ENCODE data around the gene C3orf85. TPM values are rescaled to one million over a fixed set of nuclear protein-coding genes. Genes with fewer than 3 reads are reported as not detected.

Gene C3orf85
- total RNA-seq, 1 donor from 2014 or later, result not detected

DNA sequence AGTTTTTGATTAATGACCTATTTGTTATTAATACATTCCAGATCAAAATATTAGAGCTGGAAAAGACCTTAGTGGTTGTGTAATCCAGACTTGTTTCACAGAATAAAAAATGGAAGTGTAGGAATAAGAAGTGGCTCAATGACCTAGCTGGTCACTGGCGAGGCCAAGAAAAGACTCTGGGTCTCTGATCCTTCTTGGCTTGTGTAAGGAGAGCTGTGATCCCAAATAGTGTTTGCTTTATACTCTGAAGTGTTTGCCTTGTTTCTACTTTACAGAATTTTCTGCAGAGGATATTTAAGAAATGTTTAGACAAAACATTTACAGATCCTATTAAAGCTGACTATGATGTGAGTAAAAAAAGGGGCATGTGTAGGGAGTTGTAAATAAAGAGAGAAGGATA, 7.1 kb downstream of the C3orf85 start:
- no peaks in the 10 kb centered on the region for H3K9me3 ChIP-seq
- H3K4me1 ChIP-seq, result peaks cover 4% of the 10 kb centered on the region
- DNase-seq (no peak), ATAC-seq (peak; percentile 78 to 92)
- no peak overlapping the region for H3K27ac ChIP-seq
- no peak overlapping the region for H3K4me3 ChIP-seq
- intact Hi-C loops (cut with DNase I), result no loop called here
- no peaks in the 10 kb centered on the region for H3K27me3 ChIP-seq (ENCODE audit: low read depth)
- TF ChIP-seq, protein P1, sequence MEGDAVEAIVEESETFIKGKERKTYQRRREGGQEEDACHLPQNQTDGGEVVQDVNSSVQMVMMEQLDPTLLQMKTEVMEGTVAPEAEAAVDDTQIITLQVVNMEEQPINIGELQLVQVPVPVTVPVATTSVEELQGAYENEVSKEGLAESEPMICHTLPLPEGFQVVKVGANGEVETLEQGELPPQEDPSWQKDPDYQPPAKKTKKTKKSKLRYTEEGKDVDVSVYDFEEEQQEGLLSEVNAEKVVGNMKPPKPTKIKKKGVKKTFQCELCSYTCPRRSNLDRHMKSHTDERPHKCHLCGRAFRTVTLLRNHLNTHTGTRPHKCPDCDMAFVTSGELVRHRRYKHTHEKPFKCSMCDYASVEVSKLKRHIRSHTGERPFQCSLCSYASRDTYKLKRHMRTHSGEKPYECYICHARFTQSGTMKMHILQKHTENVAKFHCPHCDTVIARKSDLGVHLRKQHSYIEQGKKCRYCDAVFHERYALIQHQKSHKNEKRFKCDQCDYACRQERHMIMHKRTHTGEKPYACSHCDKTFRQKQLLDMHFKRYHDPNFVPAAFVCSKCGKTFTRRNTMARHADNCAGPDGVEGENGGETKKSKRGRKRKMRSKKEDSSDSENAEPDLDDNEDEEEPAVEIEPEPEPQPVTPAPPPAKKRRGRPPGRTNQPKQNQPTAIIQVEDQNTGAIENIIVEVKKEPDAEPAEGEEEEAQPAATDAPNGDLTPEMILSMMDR (IDR thresholded peaks at IDR 0.05), result no peak
- H3K36me3 ChIP-seq, result no peaks in the 10 kb centered on the region

DNA sequence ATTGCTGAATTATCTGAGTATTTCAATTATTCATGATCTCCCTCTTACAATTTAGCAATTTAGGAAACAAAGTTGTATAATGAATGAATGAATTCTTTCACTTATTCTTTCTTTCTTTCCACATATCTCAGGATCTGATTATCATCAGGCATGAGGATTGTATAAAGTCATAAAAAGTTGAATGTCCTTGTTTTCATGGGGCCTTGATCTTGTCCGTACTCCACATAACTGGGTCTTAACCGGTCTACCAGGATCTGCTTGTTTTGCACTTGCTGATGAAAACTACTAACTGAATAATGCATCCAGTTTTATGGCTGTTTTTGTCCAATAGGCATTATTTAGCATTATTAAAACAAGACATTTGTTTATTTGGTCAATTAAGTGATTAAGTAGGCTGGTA, 12.6 kb downstream of the C3orf85 start:
- DNase-seq (no peak), ATAC-seq (no peak)
- no peaks in the 10 kb centered on the region for H3K36me3 ChIP-seq
- H3K9me3 ChIP-seq, result no peaks in the 10 kb centered on the region
- no peak overlapping the region for H3K27ac ChIP-seq
- H3K27me3 ChIP-seq (ENCODE audit: low read depth), result no peaks in the 10 kb centered on the region
- peaks cover 3% of the 10 kb centered on the region for H3K4me1 ChIP-seq
- intact Hi-C loops (cut with DNase I), result no loop called here
- TF ChIP-seq, protein P1 (IDR thresholded peaks at IDR 0.05), result no peak
- no peak overlapping the region for H3K4me3 ChIP-seq

DNA sequence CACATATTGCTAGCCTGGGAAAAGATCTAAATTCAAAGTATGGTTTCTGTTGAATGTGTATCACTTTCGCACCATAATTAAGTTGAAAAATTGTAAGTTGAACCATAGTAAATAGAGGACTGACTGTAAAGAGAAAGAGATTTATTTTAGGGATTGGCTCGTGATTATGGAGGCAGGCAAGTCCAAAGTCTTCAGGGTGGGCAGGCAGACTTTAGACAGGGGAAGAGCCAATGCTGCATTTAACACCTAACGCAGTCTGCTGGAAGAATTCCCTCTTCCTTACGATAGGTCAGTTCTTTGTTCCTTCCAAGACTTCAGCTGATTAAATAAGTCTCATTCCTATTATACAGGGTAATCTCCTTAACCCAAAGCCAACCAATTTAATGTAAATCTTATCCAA, 15.8 kb downstream of the C3orf85 start:
- Histone ChIP-seq H3K27ac (no peak overlapping the region), H3K4me3 (no peak overlapping the region), H3K9me3 (no peaks in the 10 kb centered on the region), H3K27me3 (ENCODE audit: low read depth) (no peaks in the 10 kb centered on the region), H3K4me1 (no peaks in the 10 kb centered on the region), H3K36me3 (no peaks in the 10 kb centered on the region)
- DNase-seq (no peak), ATAC-seq (no peak)
- intact Hi-C loops (cut with DNase I), result no loop called here
- TF ChIP-seq, protein P1 (IDR thresholded peaks at IDR 0.05), result no peak

DNA sequence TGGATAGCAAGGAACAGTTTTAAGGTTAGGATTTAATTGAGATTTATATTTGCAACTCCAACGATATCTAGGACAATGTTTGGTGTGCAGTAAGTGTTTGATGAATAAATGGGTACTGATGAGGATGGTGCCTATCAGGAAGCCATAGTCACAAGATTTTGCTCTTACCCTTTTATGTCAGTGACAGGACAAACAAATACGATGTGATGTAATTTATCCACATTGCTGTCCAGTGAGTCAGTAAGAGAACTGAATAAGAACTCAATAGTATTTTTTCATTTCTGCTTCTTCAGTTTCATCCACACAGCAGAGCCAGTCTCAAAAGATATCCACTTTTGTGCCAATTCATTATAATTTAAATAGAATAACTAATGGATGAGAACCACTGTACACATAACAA, 18.5 kb downstream of the C3orf85 start:
- Histone ChIP-seq H3K9me3 (no peaks in the 10 kb centered on the region), H3K4me3 (no peak overlapping the region), H3K27ac (no peak overlapping the region), H3K36me3 (no peaks in the 10 kb centered on the region), H3K4me1 (no peaks in the 10 kb centered on the region), H3K27me3 (ENCODE audit: low read depth) (no peaks in the 10 kb centered on the region)
- DNase-seq (no peak), ATAC-seq (no peak)
- intact Hi-C loops (cut with DNase I), result no loop called here
- TF ChIP-seq, protein P1 (IDR thresholded peaks at IDR 0.05), result no peak

DNA sequence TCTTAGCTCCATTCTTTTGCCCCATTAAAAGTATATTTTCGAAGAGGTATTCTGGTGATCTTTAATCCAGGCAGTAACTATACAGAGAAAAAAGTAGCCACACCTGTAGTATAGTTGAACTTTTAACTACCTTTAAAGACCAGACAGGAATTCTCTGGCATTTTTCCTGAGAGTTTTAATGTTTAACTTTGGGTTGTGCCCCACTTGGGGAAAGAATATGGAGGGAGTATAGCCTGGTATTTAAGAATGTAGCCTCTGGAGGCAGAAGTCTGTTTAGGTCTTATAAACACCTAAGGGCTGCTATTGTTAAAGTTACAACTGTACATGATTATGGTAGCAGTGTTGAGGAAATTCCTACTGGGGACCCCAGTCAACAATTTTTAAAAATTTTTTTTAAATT, 19.3 kb downstream of the C3orf85 start:
- TF ChIP-seq, protein P1 (IDR thresholded peaks at IDR 0.05), result no peak
- Histone ChIP-seq H3K27me3 (ENCODE audit: low read depth) (no peaks in the 10 kb centered on the region), H3K9me3 (no peaks in the 10 kb centered on the region), H3K4me3 (no peak overlapping the region), H3K4me1 (no peaks in the 10 kb centered on the region), H3K27ac (no peak overlapping the region), H3K36me3 (no peaks in the 10 kb centered on the region)
- DNase-seq, result no peak
- peak in 1 of 2 donors; percentile 24 for ATAC-seq
- intact Hi-C loops (cut with DNase I), result no loop called here

All from lower lobe of right lung (tissue), 2 donors.